Chondrocyte (in vitro differentiated cells): ENCODE results near the gene OSBP. TPM values are rescaled to one million over a fixed set of nuclear protein-coding genes. Genes with fewer than 3 reads are reported as not detected.

Source experiments
- DNase-seq: peaks from one replicate; pipeline ENCODE4 v3.0.0; 2021; ENCODE audit warnings: mixed read lengths, low spot score
- H3K27ac Mint-ChIP-seq: one replicate; pipeline ENCODE4 v1.8.0; 2021; ENCODE audit warnings: mild to moderate bottlenecking, moderate library complexity, mixed read lengths; ENCODE audit not compliant: unreplicated experiment
- H3K27me3 Mint-ChIP-seq: 2 replicates; pipeline ENCODE4 v1.8.0; 2021; ENCODE audit warnings: low read depth, mixed read lengths
- H3K36me3 Mint-ChIP-seq: 2 replicates; pipeline ENCODE4 v1.8.0; 2021; ENCODE audit warnings: low read depth, mixed read lengths
- H3K4me1 Mint-ChIP-seq: 2 replicates; pipeline ENCODE4 v1.8.0; 2021; ENCODE audit warnings: low read depth, mild to moderate bottlenecking, mixed read lengths
- H3K4me3 Mint-ChIP-seq: one replicate; pipeline ENCODE4 v1.8.0; 2021; ENCODE audit warnings: mild to moderate bottlenecking, moderate library complexity, mixed read lengths; ENCODE audit not compliant: unreplicated experiment
- H3K9me3 Mint-ChIP-seq: 2 replicates; pipeline ENCODE4 v1.8.0; 2021; ENCODE audit warnings: low read depth, mixed read lengths
- long read RNA-seq: library from polyadenylated mRNA; stranded (forward); transcript quantifications from one replicate; pipeline ENCODE4 v2.0.0, GENCODE V29; 2021
- total RNA-seq: library from RNA; stranded (reverse); gene quantifications from 3 replicates; pipeline ENCODE4 v1.2.1, GENCODE V29; 2021
- TF ChIP-seq, protein P1 (sequence below): fragments of 200-600 bp; sonication (generic); IDR thresholded peaks from 2 replicates; pipeline ENCODE4 v1.5.0; 2021; ENCODE audit warnings: antibody characterized with exemption, mild to moderate bottlenecking, moderate library complexity

Gene OSBP, protein sequence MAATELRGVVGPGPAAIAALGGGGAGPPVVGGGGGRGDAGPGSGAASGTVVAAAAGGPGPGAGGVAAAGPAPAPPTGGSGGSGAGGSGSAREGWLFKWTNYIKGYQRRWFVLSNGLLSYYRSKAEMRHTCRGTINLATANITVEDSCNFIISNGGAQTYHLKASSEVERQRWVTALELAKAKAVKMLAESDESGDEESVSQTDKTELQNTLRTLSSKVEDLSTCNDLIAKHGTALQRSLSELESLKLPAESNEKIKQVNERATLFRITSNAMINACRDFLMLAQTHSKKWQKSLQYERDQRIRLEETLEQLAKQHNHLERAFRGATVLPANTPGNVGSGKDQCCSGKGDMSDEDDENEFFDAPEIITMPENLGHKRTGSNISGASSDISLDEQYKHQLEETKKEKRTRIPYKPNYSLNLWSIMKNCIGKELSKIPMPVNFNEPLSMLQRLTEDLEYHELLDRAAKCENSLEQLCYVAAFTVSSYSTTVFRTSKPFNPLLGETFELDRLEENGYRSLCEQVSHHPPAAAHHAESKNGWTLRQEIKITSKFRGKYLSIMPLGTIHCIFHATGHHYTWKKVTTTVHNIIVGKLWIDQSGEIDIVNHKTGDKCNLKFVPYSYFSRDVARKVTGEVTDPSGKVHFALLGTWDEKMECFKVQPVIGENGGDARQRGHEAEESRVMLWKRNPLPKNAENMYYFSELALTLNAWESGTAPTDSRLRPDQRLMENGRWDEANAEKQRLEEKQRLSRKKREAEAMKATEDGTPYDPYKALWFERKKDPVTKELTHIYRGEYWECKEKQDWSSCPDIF
- 47.3 to 48.4 TPM (median 47.6 TPM) in 3 replicates for total RNA-seq
- long read RNA-seq, full-length matches to known transcripts, result 99 of 124 reads
- long read RNA-seq, partial matches to known transcripts, result 10 of 124 reads
- long read RNA-seq, other reads (novel, unspliced or antisense), result 15 of 124 reads

DNA sequence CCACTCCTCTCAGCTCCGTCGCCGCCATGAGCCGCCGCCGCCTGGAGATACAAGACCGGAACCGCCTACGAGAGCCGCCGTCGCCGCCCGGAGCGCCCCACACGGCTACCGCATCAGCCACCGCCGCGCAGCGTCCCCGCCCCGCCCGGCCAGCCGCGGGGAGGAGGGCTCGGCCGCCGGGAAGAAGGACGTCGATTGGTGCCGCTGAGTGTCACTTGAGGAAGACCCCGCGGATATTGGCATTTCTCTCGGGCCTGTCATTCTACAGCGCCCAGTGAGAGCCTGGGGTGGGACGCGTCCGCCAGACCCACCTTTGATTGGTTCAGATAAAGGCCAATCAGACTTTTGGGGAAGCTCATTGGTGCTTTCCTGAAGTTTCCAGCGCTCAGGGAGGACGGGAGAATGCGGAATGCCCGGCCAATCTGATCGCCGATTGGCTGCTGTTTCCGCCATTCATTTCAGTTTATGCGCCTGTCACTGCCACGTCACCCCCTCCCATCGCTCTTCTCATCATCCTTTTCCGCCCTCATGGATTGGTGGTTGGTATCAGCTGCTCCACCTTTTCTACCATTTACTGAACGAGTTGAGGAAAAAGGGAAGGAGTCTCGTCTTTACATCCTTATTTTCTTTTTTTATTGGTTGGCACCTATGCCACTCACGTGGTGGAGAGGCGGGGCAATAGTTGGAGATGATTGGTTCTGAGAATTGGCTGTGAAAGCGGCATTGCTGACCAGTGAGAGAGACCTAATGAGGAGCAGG lies at the start of gene OSBP:
Gene OSBP, minus strand, starts transcription at position 138 of the 759 bp plus-strand sequence. Its CDS starts 110 bp downstream, at position 28.
- peak within 1 kb of the TSS; percentile 98 for H3K4me3 Mint-ChIP-seq

DNA sequence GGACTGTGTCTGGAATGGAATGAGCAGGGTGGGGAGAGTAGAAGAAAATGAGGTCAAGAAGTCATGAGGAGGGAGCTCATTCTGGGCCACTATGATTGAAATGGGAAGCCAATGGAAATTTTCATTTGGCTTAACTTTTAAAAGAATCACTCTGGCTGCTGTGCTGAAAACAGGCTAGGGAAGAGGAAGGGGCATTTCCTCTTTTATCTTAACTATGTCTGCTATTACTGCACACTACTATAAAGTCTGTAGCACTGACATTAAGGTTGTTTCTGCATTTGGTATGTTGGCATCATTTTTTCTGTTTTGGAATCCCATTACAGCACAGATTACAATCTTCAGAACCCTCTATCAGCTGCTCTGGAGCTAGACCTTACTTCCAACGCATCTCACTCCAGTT lies 45.0 kb upstream of the OSBP start:
- H3K9me3 Mint-ChIP-seq, result no peaks in the 10 kb centered on the region
- H3K27ac Mint-ChIP-seq, result peak overlapping the region; percentile 28
- no peaks in the 10 kb centered on the region for H3K27me3 Mint-ChIP-seq
- H3K4me3 Mint-ChIP-seq, result no peak overlapping the region
- H3K36me3 Mint-ChIP-seq, result peaks cover 33% of the 10 kb centered on the region
- no peak for DNase-seq
- TF ChIP-seq, protein P1, sequence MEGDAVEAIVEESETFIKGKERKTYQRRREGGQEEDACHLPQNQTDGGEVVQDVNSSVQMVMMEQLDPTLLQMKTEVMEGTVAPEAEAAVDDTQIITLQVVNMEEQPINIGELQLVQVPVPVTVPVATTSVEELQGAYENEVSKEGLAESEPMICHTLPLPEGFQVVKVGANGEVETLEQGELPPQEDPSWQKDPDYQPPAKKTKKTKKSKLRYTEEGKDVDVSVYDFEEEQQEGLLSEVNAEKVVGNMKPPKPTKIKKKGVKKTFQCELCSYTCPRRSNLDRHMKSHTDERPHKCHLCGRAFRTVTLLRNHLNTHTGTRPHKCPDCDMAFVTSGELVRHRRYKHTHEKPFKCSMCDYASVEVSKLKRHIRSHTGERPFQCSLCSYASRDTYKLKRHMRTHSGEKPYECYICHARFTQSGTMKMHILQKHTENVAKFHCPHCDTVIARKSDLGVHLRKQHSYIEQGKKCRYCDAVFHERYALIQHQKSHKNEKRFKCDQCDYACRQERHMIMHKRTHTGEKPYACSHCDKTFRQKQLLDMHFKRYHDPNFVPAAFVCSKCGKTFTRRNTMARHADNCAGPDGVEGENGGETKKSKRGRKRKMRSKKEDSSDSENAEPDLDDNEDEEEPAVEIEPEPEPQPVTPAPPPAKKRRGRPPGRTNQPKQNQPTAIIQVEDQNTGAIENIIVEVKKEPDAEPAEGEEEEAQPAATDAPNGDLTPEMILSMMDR, result no peak
- H3K4me1 Mint-ChIP-seq, result peaks cover 15% of the 10 kb centered on the region

More for the DNA sequence above, at the start of gene OSBP:
- Mint-ChIP-seq H3K4me1 (peaks cover 47% of the 10 kb centered on the region), H3K27ac (peak within 1 kb of the TSS; percentile 96), H3K36me3 (peaks cover 2% of the 10 kb centered on the region), H3K9me3 (no peaks in the 10 kb centered on the region), H3K27me3 (no peaks in the 10 kb centered on the region)
- peak; percentile 99 for DNase-seq
- TF ChIP-seq, protein P1, result peak; percentile 37

DNA sequence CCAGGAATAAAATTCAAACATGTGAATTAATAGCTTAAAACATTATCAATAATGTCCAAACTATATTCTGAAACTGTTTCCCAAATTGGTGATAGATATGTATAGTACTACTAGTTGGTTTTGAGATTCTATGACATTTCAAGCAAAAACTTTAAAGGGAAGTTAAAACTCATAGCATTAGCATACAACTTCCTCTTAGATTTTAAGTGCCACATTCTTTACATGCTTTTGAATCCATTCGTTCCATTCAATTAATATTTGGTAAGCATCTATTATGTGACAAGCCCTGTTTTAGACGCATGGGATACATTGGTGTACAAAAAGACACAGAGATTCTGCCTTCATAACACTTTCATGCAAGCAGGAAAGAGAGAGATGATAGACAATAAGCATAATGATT lies 44.4 kb upstream of the OSBP start:
- H3K4me3 Mint-ChIP-seq, result no peak overlapping the region
- peaks cover 39% of the 10 kb centered on the region for H3K36me3 Mint-ChIP-seq
- peak overlapping the region; percentile 28 for H3K27ac Mint-ChIP-seq

DNA sequence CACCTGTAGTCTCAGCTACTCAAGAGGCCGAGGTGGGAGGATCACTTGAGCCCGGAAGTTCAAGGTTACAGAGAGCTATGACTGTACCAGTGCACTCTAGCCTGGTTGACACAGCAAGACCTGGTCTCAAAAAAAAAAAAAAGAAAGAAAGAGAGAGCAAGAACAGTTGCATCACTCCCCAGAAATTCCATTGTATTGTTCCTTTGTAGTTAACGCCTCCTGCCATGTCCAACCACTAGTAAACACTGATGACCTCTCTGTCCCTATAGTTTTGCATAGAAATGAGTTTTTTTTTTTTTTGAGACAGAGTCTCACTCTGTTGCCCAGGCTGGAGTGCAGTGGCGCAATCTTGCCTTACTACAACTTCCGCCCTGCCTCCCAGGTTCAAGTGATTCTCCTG lies 42.5 kb upstream of the OSBP start:
- Mint-ChIP-seq H3K36me3 (peaks cover 42% of the 10 kb centered on the region), H3K4me1 (peaks cover 15% of the 10 kb centered on the region), H3K4me3 (no peak overlapping the region), H3K27ac (no peak overlapping the region), H3K9me3 (no peaks in the 10 kb centered on the region), H3K27me3 (no peaks in the 10 kb centered on the region)
- DNase-seq, result no peak
- TF ChIP-seq, protein P1, result no peak

More for the DNA sequence above, 44.4 kb upstream of the OSBP start:
- Mint-ChIP-seq H3K4me1 (peaks cover 15% of the 10 kb centered on the region), H3K27me3 (no peaks in the 10 kb centered on the region), H3K9me3 (no peaks in the 10 kb centered on the region)
- TF ChIP-seq, protein P1, result no peak
- DNase-seq, result no peak
